LNCaP clone FGC (cell line): ENCODE data around the gene MT1F.
A peak's percentile ranks its signal among the peaks of the same experiment; 100 is the strongest.

ENCODE experiments used
- DNase-seq: peaks from one replicate; pipeline ENCODE4 v3.0.0-alpha.2; 2011; ENCODE audit warnings: low read depth
- H3K4me3 ChIP-seq: 2 replicates; pipeline ENCODE4 v1.5.1; 2011; ENCODE audit warnings: mild to moderate bottlenecking, low read depth, low read length, control low read depth
- CTCF ChIP-seq: IDR thresholded peaks from 2 replicates; pipeline ENCODE4 v1.5.1; 2012; ENCODE audit warnings: mild to moderate bottlenecking; ENCODE audit not compliant: control insufficient read depth, insufficient read depth; ENCODE audit errors: extremely low read depth

The MT1F gene

GRCh38 chr16:56637814-56638750, 19.7 kb upstream of the MT1F start, which contains the start of gene MT1A:
Gene MT1A (plus strand): TSS chr16:56638666. CDS start chr16:56638739, 73 bp downstream.
- TF ChIP-seq CTCF: no peak
- no peak for DNase-seq
- no peak within 1 kb of the TSS for H3K4me3 ChIP-seq

GRCh38 chr16:56639045-56639444, 18.7 kb upstream of the MT1F start:
- no peak for TF ChIP-seq CTCF
- peak; percentile 42 for DNase-seq
- H3K4me3 ChIP-seq: no peak overlapping the region

GRCh38 chr16:56640076-56640475, 17.7 kb upstream of the MT1F start:
- no peak for TF ChIP-seq CTCF
- H3K4me3 ChIP-seq: no peak overlapping the region
- DNase-seq: no peak

DNA sequence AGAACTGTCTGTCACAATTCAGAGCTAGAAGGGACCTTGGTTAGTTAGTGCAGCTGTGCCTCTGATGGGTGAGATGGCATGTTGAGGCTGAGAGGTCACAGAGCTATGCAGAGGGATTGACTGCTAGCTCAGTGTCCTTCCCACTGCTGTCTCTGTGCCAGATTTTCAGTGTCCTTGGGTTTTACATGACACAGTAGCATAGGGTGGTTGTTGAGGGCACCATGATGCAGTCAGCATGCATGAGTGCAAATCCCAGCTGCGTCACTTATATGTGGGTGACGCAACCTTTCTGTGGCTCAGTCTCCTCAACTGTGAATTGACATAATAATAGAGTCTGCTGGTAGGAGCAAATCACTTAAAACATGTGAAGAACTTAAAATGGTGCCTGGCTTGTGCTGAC, 16.6 kb upstream of the MT1F start:
- no peak for TF ChIP-seq CTCF
- no peak overlapping the region for H3K4me3 ChIP-seq
- no peak for DNase-seq

- TF ChIP-seq CTCF: peak; percentile 58
- H3K4me3 ChIP-seq: peak overlapping the region; percentile 40
- peak; percentile 63 for DNase-seq
Observed at GRCh38 chr16:56643080-56643778, 14.5 kb upstream of the MT1F start.

DNA sequence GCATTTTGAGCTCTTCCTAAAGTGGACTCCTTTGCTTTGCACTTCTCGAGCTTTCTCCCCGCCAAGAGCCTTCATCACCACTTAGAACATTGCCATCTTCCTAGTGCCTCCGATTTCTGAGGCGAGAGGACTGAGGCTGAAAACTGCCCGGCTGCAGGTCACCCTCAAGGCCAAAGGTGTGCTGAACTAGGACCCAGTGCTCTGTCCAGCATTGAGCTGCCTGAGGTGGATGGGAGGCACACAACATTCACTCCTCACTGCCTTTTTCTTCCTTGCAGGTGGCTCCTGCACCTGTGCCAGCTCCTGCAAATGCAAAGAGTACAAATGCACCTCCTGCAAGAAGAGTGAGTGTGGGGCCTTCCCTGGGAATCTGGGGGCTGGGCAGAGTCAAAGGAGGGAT, 13.9 kb upstream of the MT1F start:
- TF ChIP-seq CTCF: no peak
- no peak for DNase-seq
- H3K4me3 ChIP-seq: peak overlapping the region; percentile 40
